Vagina (tissue), 2 donors: ENCODE measurements around the gene PTPRM. TPM values are rescaled to one million over a fixed set of nuclear protein-coding genes. Genes with fewer than 3 reads are reported as not detected.
A peak's percentile ranks its signal among the peaks of the same experiment; 100 is the strongest.

ENCODE experiments used
- DNase-seq, 2 donors: peaks; one replicate each; pipeline ENCODE4 v3.0.0-alpha.2; 2017; ENCODE audit errors: extremely low spot score in 2 of 2
- H3K27ac ChIP-seq: fragments of 200-600 bp; sonication (generic); one replicate; pipeline ENCODE4 v1.5.1; 2019
- H3K27me3 ChIP-seq: fragments of 200-600 bp; sonication (generic); one replicate; pipeline ENCODE4 v1.5.1; 2019
- H3K36me3 ChIP-seq, 2 donors: fragments of 200-600 bp; sonication (generic); one replicate each; pipeline ENCODE4 v1.5.1; 2017 to 2019
- H3K4me1 ChIP-seq: fragments of 200-600 bp; sonication (generic); one replicate; pipeline ENCODE4 v1.5.1; 2019
- H3K4me3 ChIP-seq, 2 donors: fragments of 200-600 bp; sonication (generic); 1 replicate in 1 of 2; 2 replicates in 1 of 2; pipeline ENCODE4 v1.5.1; 2016 to 2019
- H3K9me3 ChIP-seq: fragments of 200-600 bp; sonication (generic); one replicate; pipeline ENCODE4 v1.5.1; 2019
- POLR2A ChIP-seq, 2 donors: fragments of 450-650 bp; IDR thresholded peaks; one replicate each; pipeline ENCODE4 v1.6.1; 2017; ENCODE audit warnings: antibody characterized with exemption in 2 of 2, mild to moderate bottlenecking in 2 of 2, moderate library complexity in 2 of 2
- POLR2AphosphoS5 ChIP-seq, 2 donors: sonication (generic); formaldehyde crosslinking; IDR thresholded peaks; one replicate each; pipeline ENCODE4 v1.9.0; 2017; ENCODE audit warnings: antibody characterized with exemption in 2 of 2, mild to moderate bottlenecking in 2 of 2, low read depth in 1 of 2; ENCODE audit not compliant: insufficient read depth in 1 of 2
- intact Hi-C: fragments of 100-400 bp; cut with DNase I; formaldehyde crosslinking; loops from one replicate; pipeline ENCODE4 v1.15.1; 2023
- total RNA-seq: library from RNA; depleted of rRNA; stranded (reverse); fragments of >200 nt; gene quantifications from one replicate; pipeline ENCODE4 v1.2.3, GENCODE V29; 2016
- TF ChIP-seq, protein P1 (sequence below), 3 experiments: fragments of 450-650 bp in 2 of 3; fragments of 200-600 bp in 1 of 3; sonication (generic) in 1 of 3; IDR thresholded peaks; one replicate each; pipeline ENCODE4 v1.5.1; 2017 to 2019; ENCODE audit warnings: antibody characterized with exemption in 3 of 3, mild to moderate bottlenecking in 2 of 3, moderate library complexity in 2 of 3

Gene PTPRM
- total RNA-seq, 1 donor from 2014 or later: 60.2 TPM

DNA sequence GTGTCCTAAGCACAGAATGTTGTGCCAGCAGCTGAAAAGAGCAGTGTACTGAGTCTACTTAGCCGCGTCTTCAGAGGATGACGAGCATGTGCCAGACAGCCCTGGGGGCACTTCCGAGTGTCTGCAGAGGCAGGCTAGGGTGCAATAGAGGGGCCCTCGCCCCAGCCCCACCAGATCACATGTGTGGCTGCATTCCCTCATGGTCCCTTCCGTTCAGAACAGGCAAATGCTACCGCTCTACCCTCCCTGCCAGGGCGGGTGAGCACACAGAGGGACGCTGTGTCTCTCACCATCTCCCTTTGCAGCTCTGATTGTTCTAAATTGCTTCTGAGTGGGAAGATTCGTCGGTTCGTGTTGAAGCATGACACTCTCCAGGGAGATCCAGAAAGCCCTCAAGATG lies 829.9 kb downstream of the PTPRM start:
- Histone ChIP-seq H3K27me3 (no peaks in the 10 kb centered on the region), H3K27ac (no peak overlapping the region), H3K4me1 (no peaks in the 10 kb centered on the region), H3K4me3 (no peak overlapping the region), H3K36me3 (peaks cover 0 to 6% of the 10 kb centered on the region in 2 donors), H3K9me3 (no peaks in the 10 kb centered on the region)
- intact Hi-C loops: no loop called here
- no peak for DNase-seq
- TF ChIP-seq POLR2A (IDR thresholded peaks at IDR 0.05) (no peak), POLR2AphosphoS5 (IDR thresholded peaks at IDR 0.05; ENCODE audit: insufficient read depth in 1 of 2, low read depth in 1 of 2) (no peak)
- TF ChIP-seq, protein P1, sequence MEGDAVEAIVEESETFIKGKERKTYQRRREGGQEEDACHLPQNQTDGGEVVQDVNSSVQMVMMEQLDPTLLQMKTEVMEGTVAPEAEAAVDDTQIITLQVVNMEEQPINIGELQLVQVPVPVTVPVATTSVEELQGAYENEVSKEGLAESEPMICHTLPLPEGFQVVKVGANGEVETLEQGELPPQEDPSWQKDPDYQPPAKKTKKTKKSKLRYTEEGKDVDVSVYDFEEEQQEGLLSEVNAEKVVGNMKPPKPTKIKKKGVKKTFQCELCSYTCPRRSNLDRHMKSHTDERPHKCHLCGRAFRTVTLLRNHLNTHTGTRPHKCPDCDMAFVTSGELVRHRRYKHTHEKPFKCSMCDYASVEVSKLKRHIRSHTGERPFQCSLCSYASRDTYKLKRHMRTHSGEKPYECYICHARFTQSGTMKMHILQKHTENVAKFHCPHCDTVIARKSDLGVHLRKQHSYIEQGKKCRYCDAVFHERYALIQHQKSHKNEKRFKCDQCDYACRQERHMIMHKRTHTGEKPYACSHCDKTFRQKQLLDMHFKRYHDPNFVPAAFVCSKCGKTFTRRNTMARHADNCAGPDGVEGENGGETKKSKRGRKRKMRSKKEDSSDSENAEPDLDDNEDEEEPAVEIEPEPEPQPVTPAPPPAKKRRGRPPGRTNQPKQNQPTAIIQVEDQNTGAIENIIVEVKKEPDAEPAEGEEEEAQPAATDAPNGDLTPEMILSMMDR (IDR thresholded peaks at IDR 0.05): no peak

DNA sequence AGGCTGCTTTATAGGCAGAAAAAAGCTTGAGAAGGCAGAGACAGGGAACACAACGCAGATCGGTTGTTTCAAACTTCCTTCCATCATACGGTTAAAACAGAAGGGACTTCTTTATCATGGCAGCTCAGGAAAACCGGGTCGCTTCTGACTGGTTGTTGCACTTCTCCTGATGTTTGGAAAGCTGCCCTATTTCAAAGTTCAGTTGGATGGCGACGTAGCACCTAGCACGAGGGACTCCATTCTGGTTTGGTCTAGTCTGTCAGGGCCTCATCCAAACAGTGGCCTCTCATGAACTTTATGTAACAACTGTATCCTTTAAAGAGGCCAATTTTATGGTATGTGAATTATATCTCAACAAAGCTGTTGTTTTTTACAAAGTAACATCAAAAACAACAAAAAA lies 832.0 kb downstream of the PTPRM start:
- intact Hi-C loops: no loop called here
- Histone ChIP-seq H3K27ac (no peak overlapping the region), H3K27me3 (no peaks in the 10 kb centered on the region), H3K9me3 (no peaks in the 10 kb centered on the region), H3K4me3 (no peak overlapping the region), H3K36me3 (peaks cover 0 to 6% of the 10 kb centered on the region in 2 donors), H3K4me1 (no peaks in the 10 kb centered on the region)
- DNase-seq: peak in 1 of 2 donors; percentile 52
- TF ChIP-seq, protein P1 (IDR thresholded peaks at IDR 0.05): no peak
- no peak for TF ChIP-seq POLR2AphosphoS5 (IDR thresholded peaks at IDR 0.05; ENCODE audit: insufficient read depth in 1 of 2, low read depth in 1 of 2)
- TF ChIP-seq POLR2A (IDR thresholded peaks at IDR 0.05): no peak

DNA sequence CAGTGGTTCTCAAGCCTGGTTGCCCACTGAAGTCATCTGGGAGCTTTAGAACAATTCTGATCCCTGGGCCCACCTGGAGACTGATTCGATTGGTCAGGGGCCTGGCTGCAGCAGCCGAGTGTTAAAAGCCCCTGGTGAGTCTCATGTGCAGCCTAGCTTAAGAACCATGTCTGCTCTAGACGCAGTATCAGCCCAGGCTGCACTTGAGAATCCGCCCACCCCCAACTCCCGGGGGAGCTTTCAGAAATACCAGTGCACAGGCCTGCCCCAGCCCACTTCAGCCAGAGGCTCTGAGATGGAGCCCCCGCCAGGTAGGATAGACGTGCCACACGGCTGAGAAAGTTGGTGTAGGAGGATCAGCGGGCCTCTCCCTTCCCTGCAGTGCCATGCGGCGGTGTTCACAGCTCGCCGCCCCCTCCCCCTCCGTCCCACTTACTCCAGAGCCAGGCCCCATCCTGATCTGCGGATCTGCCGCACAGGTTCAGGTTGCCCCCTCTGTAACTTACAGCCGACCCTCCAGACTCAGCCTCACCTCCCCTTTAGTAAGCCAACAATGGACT lies 833.2 kb downstream of the PTPRM start:
- intact Hi-C loops: no loop called here
- DNase-seq: peak in 1 of 2 donors; percentile 71
- peaks cover 0 to 6% of the 10 kb centered on the region in 2 donors for H3K36me3 ChIP-seq
- no peaks in the 10 kb centered on the region for H3K9me3 ChIP-seq
- H3K27me3 ChIP-seq: no peaks in the 10 kb centered on the region
- TF ChIP-seq POLR2AphosphoS5 (IDR thresholded peaks at IDR 0.05; ENCODE audit: insufficient read depth in 1 of 2, low read depth in 1 of 2) (no peak), POLR2A (IDR thresholded peaks at IDR 0.05) (no peak)
- TF ChIP-seq, protein P1 (IDR thresholded peaks at IDR 0.05): no peak
- no peak overlapping the region for H3K4me3 ChIP-seq
- no peaks in the 10 kb centered on the region for H3K4me1 ChIP-seq
- no peak overlapping the region for H3K27ac ChIP-seq

DNA sequence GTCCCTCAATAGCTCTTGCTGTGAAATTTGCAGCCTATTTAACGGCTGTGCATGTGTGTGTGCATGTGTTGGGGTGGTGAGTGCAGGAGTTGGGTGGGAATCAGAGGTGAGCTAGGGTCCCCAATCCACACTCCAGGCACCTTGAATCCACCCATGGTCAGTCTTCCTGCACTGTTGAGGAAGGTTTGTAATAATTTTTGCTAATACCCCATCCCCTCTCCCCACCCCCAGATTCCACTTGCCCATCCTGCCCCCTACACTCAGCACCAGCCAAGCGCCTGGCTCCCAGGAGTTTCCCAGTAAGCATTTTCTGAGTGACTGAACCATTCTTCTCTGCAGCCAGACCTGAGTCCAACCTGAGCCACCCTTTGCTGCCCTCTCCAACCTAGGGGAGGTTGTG lies 833.7 kb downstream of the PTPRM start:
- no peaks in the 10 kb centered on the region for H3K4me1 ChIP-seq
- no peak overlapping the region for H3K4me3 ChIP-seq
- no peaks in the 10 kb centered on the region for H3K27me3 ChIP-seq
- H3K27ac ChIP-seq: no peak overlapping the region
- intact Hi-C loops: no loop called here
- DNase-seq: peak in 1 of 2 donors; percentile 47
- TF ChIP-seq POLR2AphosphoS5 (IDR thresholded peaks at IDR 0.05; ENCODE audit: insufficient read depth in 1 of 2, low read depth in 1 of 2) (no peak), POLR2A (IDR thresholded peaks at IDR 0.05) (no peak)
- TF ChIP-seq, protein P1 (IDR thresholded peaks at IDR 0.05): no peak
- no peaks in the 10 kb centered on the region for H3K9me3 ChIP-seq
- H3K36me3 ChIP-seq: peaks cover 0 to under 1% of the 10 kb centered on the region in 2 donors

DNA sequence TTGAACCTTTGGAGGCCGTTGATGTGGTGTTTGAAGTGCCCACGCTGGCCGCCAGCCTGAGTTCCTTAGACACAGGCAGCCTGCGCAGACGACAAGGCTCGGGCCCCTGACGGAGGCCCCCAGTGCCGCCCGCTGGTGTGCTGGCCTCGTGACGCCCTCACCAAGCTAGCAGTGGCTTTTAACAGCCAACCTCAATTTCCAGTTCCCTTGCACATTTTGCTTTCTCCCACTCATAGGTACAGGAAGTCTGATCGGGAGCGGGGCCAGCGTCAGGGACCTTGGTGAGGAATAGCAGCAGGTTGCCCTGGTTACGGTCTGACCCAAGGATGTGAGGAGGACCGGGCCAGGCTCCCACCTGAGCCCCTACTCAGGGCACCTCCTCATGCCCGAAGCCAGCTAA lies 834.5 kb downstream of the PTPRM start:
- Histone ChIP-seq H3K27me3 (no peaks in the 10 kb centered on the region), H3K9me3 (no peaks in the 10 kb centered on the region), H3K27ac (no peak overlapping the region), H3K4me1 (no peaks in the 10 kb centered on the region), H3K4me3 (no peak overlapping the region), H3K36me3 (peaks cover 0 to 5% of the 10 kb centered on the region in 2 donors)
- DNase-seq: peak in 1 of 2 donors; percentile 64
- TF ChIP-seq POLR2A (IDR thresholded peaks at IDR 0.05): no peak
- TF ChIP-seq, protein P1 (IDR thresholded peaks at IDR 0.05): no peak
- TF ChIP-seq POLR2AphosphoS5 (IDR thresholded peaks at IDR 0.05; ENCODE audit: insufficient read depth in 1 of 2, low read depth in 1 of 2): no peak
- intact Hi-C loops: no loop called here
